ELF-1 (cell line): ENCODE measurements around the gene ATF2.

Source experiments
- DNase-seq: peaks from one replicate; pipeline ENCODE4 v3.0.0-alpha.2; 2016; ENCODE audit warnings: low read depth, low spot score

Gene ATF2

DNA sequence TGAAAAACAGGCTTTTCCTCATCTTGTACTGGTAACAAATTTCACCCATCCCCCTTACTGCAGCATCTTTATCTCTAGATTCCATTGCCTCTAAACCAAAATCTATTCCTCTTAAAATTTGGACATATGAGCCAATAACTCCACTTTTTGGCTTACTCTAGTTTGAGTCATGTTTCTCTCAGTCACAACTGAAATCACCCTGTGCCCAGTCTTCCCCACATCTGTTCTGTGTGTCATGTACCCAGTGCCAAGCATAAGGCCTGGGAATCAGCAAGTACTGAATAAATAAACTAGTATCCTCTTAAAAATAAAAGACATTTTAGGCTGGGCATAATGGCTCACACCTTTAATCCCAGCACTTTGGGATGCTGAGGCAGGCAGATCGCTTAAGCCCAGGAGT lies 142.1 kb downstream of the ATF2 start:
- DNase-seq = no peak

DNA sequence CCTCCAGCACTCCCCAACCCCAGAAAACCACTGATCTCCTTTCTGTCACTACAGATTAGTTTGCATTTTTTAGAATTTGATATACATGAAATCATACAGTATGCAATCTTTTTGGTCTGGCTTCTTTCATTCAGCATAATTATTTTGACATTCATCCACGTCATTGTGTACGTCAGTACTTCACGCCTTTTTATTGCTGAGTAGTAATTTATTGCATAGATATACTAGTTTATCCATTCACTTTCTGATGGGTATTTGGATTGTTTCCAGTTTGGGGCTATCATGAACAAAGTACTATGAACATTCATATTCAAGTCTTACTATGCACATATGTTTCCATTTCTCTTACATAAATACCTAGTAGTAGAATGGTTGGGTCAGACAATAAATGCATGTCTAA lies 142.8 kb downstream of the ATF2 start:
- no peak for DNase-seq

DNA sequence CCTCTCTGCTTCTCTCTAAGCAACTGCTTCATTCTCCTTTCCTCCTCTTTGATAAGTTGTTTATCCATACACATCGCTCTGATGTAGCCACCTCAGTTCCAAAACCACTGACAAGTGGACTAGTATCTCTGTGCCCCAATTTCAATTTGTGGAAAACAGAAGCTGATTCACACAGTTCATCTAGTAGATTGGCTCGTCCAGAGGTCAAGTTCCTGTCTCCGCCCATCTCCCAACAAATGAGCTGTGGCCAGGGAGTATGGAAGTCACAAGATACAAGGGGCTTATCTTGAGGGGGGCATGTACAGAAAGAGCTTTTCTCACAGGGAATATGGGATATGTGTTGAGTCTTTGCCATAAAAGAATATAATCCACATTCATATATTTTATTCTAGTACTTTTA lies 145.1 kb downstream of the ATF2 start:
- DNase-seq = no peak
